ENCODE data around the gene P2RY8. TPM values are rescaled to one million over a fixed set of nuclear protein-coding genes. Genes with fewer than 3 reads are reported as not detected.
"Not testable (repeated sequence)": the region's sequence is repeated elsewhere in the genome, so short reads cannot be mapped to it uniquely, and the experiment has no call there.

Gene P2RY8
- total RNA-seq, 1 donor from 2014 or later, result 0.52 TPM

- H3K36me3 ChIP-seq (ENCODE audit: control insufficient read depth in 3 of 3, insufficient read depth in 3 of 3, low read length in 3 of 3), result no peaks in the 10 kb centered on the region
- no peak overlapping the region for H3K9ac ChIP-seq (ENCODE audit: low read depth in 1 of 3, low read length in 3 of 3)
- H3K27ac ChIP-seq (ENCODE audit: low read depth, low read length), result no peak overlapping the region
- H3K27me3 ChIP-seq (ENCODE audit: control insufficient read depth in 3 of 3, insufficient read depth in 3 of 3, low read length in 3 of 3), result no peaks in the 10 kb centered on the region
- H3K4me3 ChIP-seq (ENCODE audit: low read length in 3 of 3), result no peak overlapping the region
- no peaks in the 10 kb centered on the region for H3K4me1 ChIP-seq (ENCODE audit: control insufficient read depth in 3 of 3, insufficient read depth in 3 of 3, low read length in 3 of 3)
- H3K9me3 ChIP-seq (ENCODE audit: control insufficient read depth in 3 of 3, low read length in 3 of 3), result no peaks in the 10 kb centered on the region
These were observed 34.7 kb downstream of the P2RY8 start for GRCh38 chrX:1502241-1502640.

- no peaks in the 10 kb centered on the region for H3K4me1 ChIP-seq (ENCODE audit: control insufficient read depth in 3 of 3, insufficient read depth in 3 of 3, low read length in 3 of 3)
These were observed 36.0 kb downstream of the P2RY8 start for GRCh38 chrX:1500701-1501624.

GRCh38 chrX:1496076-1496475 is 40.9 kb downstream of the P2RY8 start:
- Histone ChIP-seq H3K9me3 (ENCODE audit: control insufficient read depth in 3 of 3, low read length in 3 of 3) (no peaks in the 10 kb centered on the region), H3K36me3 (ENCODE audit: control insufficient read depth in 3 of 3, insufficient read depth in 3 of 3, low read length in 3 of 3) (no peaks in the 10 kb centered on the region), H3K4me1 (ENCODE audit: control insufficient read depth in 3 of 3, insufficient read depth in 3 of 3, low read length in 3 of 3) (no peaks in the 10 kb centered on the region), H3K27ac (ENCODE audit: low read depth, low read length) (no peak overlapping the region), H3K27me3 (ENCODE audit: control insufficient read depth in 3 of 3, insufficient read depth in 3 of 3, low read length in 3 of 3) (no peaks in the 10 kb centered on the region), H3K4me3 (ENCODE audit: low read length in 3 of 3) (no peak overlapping the region), H3K9ac (ENCODE audit: low read depth in 1 of 3, low read length in 3 of 3) (no peak overlapping the region)

More at GRCh38 chrX:1500701-1501624, 36.0 kb downstream of the P2RY8 start:
- Histone ChIP-seq H3K9me3 (ENCODE audit: control insufficient read depth in 3 of 3, low read length in 3 of 3) (no peaks in the 10 kb centered on the region), H3K36me3 (ENCODE audit: control insufficient read depth in 3 of 3, insufficient read depth in 3 of 3, low read length in 3 of 3) (no peaks in the 10 kb centered on the region), H3K27me3 (ENCODE audit: control insufficient read depth in 3 of 3, insufficient read depth in 3 of 3, low read length in 3 of 3) (no peaks in the 10 kb centered on the region), H3K9ac (ENCODE audit: low read depth in 1 of 3, low read length in 3 of 3) (peak overlapping the region in 1 of 3 donors; percentile 51), H3K27ac (ENCODE audit: low read depth, low read length) (peak overlapping the region; percentile 44), H3K4me3 (ENCODE audit: low read length in 3 of 3) (peak overlapping the region in 1 of 3 donors; percentile 56)

- Histone ChIP-seq H3K27ac (ENCODE audit: low read depth, low read length) (no peak overlapping the region), H3K4me3 (ENCODE audit: low read length in 3 of 3) (peak overlapping the region in 2 of 3 donors; percentile 22 to 23)
These were observed 43.0 kb downstream of the P2RY8 start for GRCh38 chrX:1493877-1494510.

GRCh38 chrX:1493412-1493811 is 43.6 kb downstream of the P2RY8 start:
- Histone ChIP-seq H3K4me1 (ENCODE audit: control insufficient read depth in 3 of 3, insufficient read depth in 3 of 3, low read length in 3 of 3) (no peaks in the 10 kb centered on the region), H3K4me3 (ENCODE audit: low read length in 3 of 3) (peak overlapping the region in 2 of 3 donors; percentile 22 to 23), H3K9me3 (ENCODE audit: control insufficient read depth in 3 of 3, low read length in 3 of 3) (no peaks in the 10 kb centered on the region), H3K36me3 (ENCODE audit: control insufficient read depth in 3 of 3, insufficient read depth in 3 of 3, low read length in 3 of 3) (no peaks in the 10 kb centered on the region), H3K9ac (ENCODE audit: low read depth in 1 of 3, low read length in 3 of 3) (no peak overlapping the region), H3K27ac (ENCODE audit: low read depth, low read length) (no peak overlapping the region), H3K27me3 (ENCODE audit: control insufficient read depth in 3 of 3, insufficient read depth in 3 of 3, low read length in 3 of 3) (no peaks in the 10 kb centered on the region)

More at GRCh38 chrX:1493877-1494510, 43.0 kb downstream of the P2RY8 start:
- Histone ChIP-seq H3K9ac (ENCODE audit: low read depth in 1 of 3, low read length in 3 of 3) (peak overlapping the region in 1 of 3 donors; percentile 20), H3K9me3 (ENCODE audit: control insufficient read depth in 3 of 3, low read length in 3 of 3) (no peaks in the 10 kb centered on the region), H3K27me3 (ENCODE audit: control insufficient read depth in 3 of 3, insufficient read depth in 3 of 3, low read length in 3 of 3) (no peaks in the 10 kb centered on the region), H3K36me3 (ENCODE audit: control insufficient read depth in 3 of 3, insufficient read depth in 3 of 3, low read length in 3 of 3) (no peaks in the 10 kb centered on the region), H3K4me1 (ENCODE audit: control insufficient read depth in 3 of 3, insufficient read depth in 3 of 3, low read length in 3 of 3) (no peaks in the 10 kb centered on the region)

GRCh38 chrX:1492421-1493012 is 44.5 kb downstream of the P2RY8 start:
- H3K27me3 ChIP-seq (ENCODE audit: control insufficient read depth in 3 of 3, insufficient read depth in 3 of 3, low read length in 3 of 3), result peaks cover 0 to 3% (median 0%) of the 10 kb centered on the region in 3 donors
- H3K4me3 ChIP-seq (ENCODE audit: low read length in 3 of 3), result no peak overlapping the region
- H3K9ac ChIP-seq (ENCODE audit: low read depth in 1 of 3, low read length in 3 of 3), result no peak overlapping the region
- no peaks in the 10 kb centered on the region for H3K36me3 ChIP-seq (ENCODE audit: control insufficient read depth in 3 of 3, insufficient read depth in 3 of 3, low read length in 3 of 3)
- no peaks in the 10 kb centered on the region for H3K9me3 ChIP-seq (ENCODE audit: control insufficient read depth in 3 of 3, low read length in 3 of 3)
- H3K4me1 ChIP-seq (ENCODE audit: control insufficient read depth in 3 of 3, insufficient read depth in 3 of 3, low read length in 3 of 3), result peaks cover 0 to under 1% (median 0%) of the 10 kb centered on the region in 3 donors
- no peak overlapping the region for H3K27ac ChIP-seq (ENCODE audit: low read depth, low read length)

GRCh38 chrX:1491851-1492349 is 45.1 kb downstream of the P2RY8 start:
- H3K9me3 ChIP-seq (ENCODE audit: control insufficient read depth in 3 of 3, low read length in 3 of 3), result no peaks in the 10 kb centered on the region
- no peaks in the 10 kb centered on the region for H3K36me3 ChIP-seq (ENCODE audit: control insufficient read depth in 3 of 3, insufficient read depth in 3 of 3, low read length in 3 of 3)
- no peak overlapping the region for H3K4me3 ChIP-seq (ENCODE audit: low read length in 3 of 3)
- no peak overlapping the region for H3K9ac ChIP-seq (ENCODE audit: low read depth in 1 of 3, low read length in 3 of 3)
- peaks cover 0 to 5% (median 3%) of the 10 kb centered on the region in 3 donors for H3K4me1 ChIP-seq (ENCODE audit: control insufficient read depth in 3 of 3, insufficient read depth in 3 of 3, low read length in 3 of 3)
- peaks cover 0 to 3% (median 0%) of the 10 kb centered on the region in 3 donors for H3K27me3 ChIP-seq (ENCODE audit: control insufficient read depth in 3 of 3, insufficient read depth in 3 of 3, low read length in 3 of 3)
- no peak overlapping the region for H3K27ac ChIP-seq (ENCODE audit: low read depth, low read length)

GRCh38 chrX:1491248-1491647 is 45.7 kb downstream of the P2RY8 start:
- H3K9ac ChIP-seq (ENCODE audit: low read depth in 1 of 3, low read length in 3 of 3); H3K36me3 ChIP-seq (ENCODE audit: control insufficient read depth in 3 of 3, insufficient read depth in 3 of 3, low read length in 3 of 3); H3K27ac ChIP-seq (ENCODE audit: low read depth, low read length); H3K4me3 ChIP-seq (ENCODE audit: low read length in 3 of 3); H3K9me3 ChIP-seq (ENCODE audit: control insufficient read depth in 3 of 3, low read length in 3 of 3); H3K4me1 ChIP-seq (ENCODE audit: control insufficient read depth in 3 of 3, insufficient read depth in 3 of 3, low read length in 3 of 3); H3K27me3 ChIP-seq (ENCODE audit: control insufficient read depth in 3 of 3, insufficient read depth in 3 of 3, low read length in 3 of 3): not testable (repeated sequence)

GRCh38 chrX:1490723-1491122 is 46.3 kb downstream of the P2RY8 start:
- H3K4me3 ChIP-seq (ENCODE audit: low read length in 3 of 3); H3K27me3 ChIP-seq (ENCODE audit: control insufficient read depth in 3 of 3, insufficient read depth in 3 of 3, low read length in 3 of 3); H3K27ac ChIP-seq (ENCODE audit: low read depth, low read length): not testable (repeated sequence)

More at GRCh38 chrX:1490723-1491122, 46.3 kb downstream of the P2RY8 start:
- H3K9ac ChIP-seq (ENCODE audit: low read depth in 1 of 3, low read length in 3 of 3); H3K9me3 ChIP-seq (ENCODE audit: control insufficient read depth in 3 of 3, low read length in 3 of 3); H3K36me3 ChIP-seq (ENCODE audit: control insufficient read depth in 3 of 3, insufficient read depth in 3 of 3, low read length in 3 of 3); H3K4me1 ChIP-seq (ENCODE audit: control insufficient read depth in 3 of 3, insufficient read depth in 3 of 3, low read length in 3 of 3): not testable (repeated sequence)

All from skeletal muscle tissue (tissue), 4 donors.